Stomach (tissue), 9 donors: ENCODE results near the gene KRT7. TPM values are rescaled to one million over a fixed set of nuclear protein-coding genes. Genes with fewer than 3 reads are reported as not detected.

Experiments
- DNase-seq, 2 donors: peaks; one replicate each; pipeline versions ENCODE4 v3.0.0 to v3.0.0-alpha.2; 2013 to 2019
- H3K27ac ChIP-seq, 5 donors: fragments of 200-600 bp in 4 of 5; sonication (generic) in 4 of 5; one replicate each; pipeline ENCODE4 v1.5.1; 2013 to 2019; ENCODE audit warnings: mild to moderate bottlenecking in 1 of 5, moderate library complexity in 1 of 5
- H3K27me3 ChIP-seq, 3 donors: fragments of 200-600 bp; sonication (generic); one replicate each; pipeline ENCODE4 v1.5.1; 2017 to 2019; ENCODE audit warnings: mixed run types in 1 of 3
- H3K36me3 ChIP-seq, 4 donors: fragments of 200-600 bp; sonication (generic); 1 replicate in 3 of 4; 2 replicates in 1 of 4; pipeline ENCODE4 v1.5.1; 2016 to 2019
- H3K4me1 ChIP-seq, 4 donors: fragments of 200-600 bp; sonication (generic); one replicate each; pipeline ENCODE4 v1.5.1; 2016 to 2019
- H3K4me3 ChIP-seq, 4 donors: fragments of 200-600 bp; sonication (generic) in 3 of 4; one replicate each; pipeline ENCODE4 v1.5.1; 2016 to 2019; ENCODE audit warnings: mild to moderate bottlenecking in 1 of 4
- H3K9me3 ChIP-seq, 4 donors: fragments of 200-600 bp; sonication (generic); one replicate each; pipeline ENCODE4 v1.5.1; 2016 to 2019
- EP300 ChIP-seq: sonication (generic); formaldehyde crosslinking; IDR thresholded peaks from one replicate; pipeline ENCODE4 v1.6.1; 2017; ENCODE audit warnings: antibody characterized with exemption
- POLR2A ChIP-seq, 4 donors: fragments of 450-650 bp; IDR thresholded peaks; one replicate each; pipeline ENCODE4 v1.6.1; 2016; ENCODE audit warnings: antibody characterized with exemption in 4 of 4, control low read depth in 2 of 4, mild to moderate bottlenecking in 1 of 4, moderate library complexity in 1 of 4
- POLR2AphosphoS5 ChIP-seq, 3 donors: sonication (generic); formaldehyde crosslinking; IDR thresholded peaks; one replicate each; pipeline ENCODE4 v1.6.1; 2016; ENCODE audit warnings: antibody characterized with exemption in 3 of 3
- WGBS, 5 donors: extraction: QIAGEN DNeasy Blood & Tissue Kit in 3 of 5; methylation state at CpG; one replicate each; pipeline versions ENCODE4 v1.1.5 to v1.1.7; 2013 to 2018; 5-methylcytosine and 5-hydroxymethylcytosine counted together
- intact Hi-C: fragments of 100-400 bp; cut with DNase I; formaldehyde crosslinking; loops from one replicate; pipeline ENCODE4 v1.15.1; 2023; ENCODE audit warnings: low total_unique reads
- polyA plus RNA-seq, 3 donors: library from polyadenylated mRNA; stranded (reverse); fragments of 200-250 nt; gene quantifications; one replicate each; pipeline ENCODE4 v1.2.3, GENCODE V29; 2013
- total RNA-seq, 5 donors: library from RNA; depleted of rRNA; stranded (reverse); fragments of >200 nt; gene quantifications; one replicate each; pipeline versions ENCODE4 v1.1.0 to v1.2.3, GENCODE V29; 2014 to 2016
- TF ChIP-seq, protein P1 (sequence below), 7 experiments: fragments of 450-650 bp in 4 of 7; fragments of 200-600 bp in 3 of 7; sonication (generic) in 3 of 7; IDR thresholded peaks; one replicate each; pipeline ENCODE4 v1.5.1; 2016 to 2019; ENCODE audit warnings: antibody characterized with exemption in 7 of 7, control low read depth in 2 of 7, mild to moderate bottlenecking in 1 of 7
- donor health status: healthy with polysubstance abuse.
- donor health status: Bipolar disorder and iron deficiency.
- donor health status: healthy.

KRT7 gene
- total and polyA plus RNA-seq, 8 donors = 6.4 to 214 (median 117) TPM; not detected in 2

GRCh38 chr12:52214421-52214802 is 18.6 kb upstream of the KRT7 start:
- TF ChIP-seq, protein P1, sequence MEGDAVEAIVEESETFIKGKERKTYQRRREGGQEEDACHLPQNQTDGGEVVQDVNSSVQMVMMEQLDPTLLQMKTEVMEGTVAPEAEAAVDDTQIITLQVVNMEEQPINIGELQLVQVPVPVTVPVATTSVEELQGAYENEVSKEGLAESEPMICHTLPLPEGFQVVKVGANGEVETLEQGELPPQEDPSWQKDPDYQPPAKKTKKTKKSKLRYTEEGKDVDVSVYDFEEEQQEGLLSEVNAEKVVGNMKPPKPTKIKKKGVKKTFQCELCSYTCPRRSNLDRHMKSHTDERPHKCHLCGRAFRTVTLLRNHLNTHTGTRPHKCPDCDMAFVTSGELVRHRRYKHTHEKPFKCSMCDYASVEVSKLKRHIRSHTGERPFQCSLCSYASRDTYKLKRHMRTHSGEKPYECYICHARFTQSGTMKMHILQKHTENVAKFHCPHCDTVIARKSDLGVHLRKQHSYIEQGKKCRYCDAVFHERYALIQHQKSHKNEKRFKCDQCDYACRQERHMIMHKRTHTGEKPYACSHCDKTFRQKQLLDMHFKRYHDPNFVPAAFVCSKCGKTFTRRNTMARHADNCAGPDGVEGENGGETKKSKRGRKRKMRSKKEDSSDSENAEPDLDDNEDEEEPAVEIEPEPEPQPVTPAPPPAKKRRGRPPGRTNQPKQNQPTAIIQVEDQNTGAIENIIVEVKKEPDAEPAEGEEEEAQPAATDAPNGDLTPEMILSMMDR (IDR thresholded peaks at IDR 0.05) = no peak
- TF ChIP-seq POLR2A (IDR thresholded peaks at IDR 0.05) = no peak
- no peak for TF ChIP-seq POLR2AphosphoS5 (IDR thresholded peaks at IDR 0.05)
- TF ChIP-seq EP300 = no peak
- intact Hi-C loops = no loop called here
- H3K27me3 ChIP-seq = peaks cover 0 to 10% (median 0%) of the 10 kb centered on the region in 3 donors
- H3K4me1 ChIP-seq = peaks cover 20 to 44% (median 31%) of the 10 kb centered on the region in 4 donors
- H3K4me3 ChIP-seq = no peak overlapping the region
- 50 to 77% (median 70%) methylated on average over 3 of the region's 3 CpGs; no CpG with 5 or more reads in 1 of the 5 donors for WGBS, 5 donors
- no peaks in the 10 kb centered on the region for H3K36me3 ChIP-seq
- H3K9me3 ChIP-seq = no peaks in the 10 kb centered on the region
- peak overlapping the region in 1 of 5 donors; percentile 19 for H3K27ac ChIP-seq
- DNase-seq = no peak

GRCh38 chr12:52215587-52216031 is 17.4 kb upstream of the KRT7 start:
- 34 to 68% (median 46%) methylated on average over 7 of the region's 7 CpGs for WGBS, 5 donors
- intact Hi-C loops = no loop called here

GRCh38 chr12:52216100-52216499 is 16.9 kb upstream of the KRT7 start:
- Histone ChIP-seq H3K36me3 (no peaks in the 10 kb centered on the region), H3K27me3 (peaks cover 0 to 16% (median 0%) of the 10 kb centered on the region in 3 donors), H3K9me3 (no peaks in the 10 kb centered on the region), H3K4me1 (peaks cover 20 to 47% (median 31%) of the 10 kb centered on the region in 4 donors), H3K27ac (peak overlapping the region in 1 of 5 donors; percentile 22), H3K4me3 (no peak overlapping the region)
- peak in 1 of 2 donors; percentile 67 for DNase-seq
- intact Hi-C loops = no loop called here
- 27 to 55% (median 41%) methylated on average over 4 of the region's 4 CpGs for WGBS, 5 donors
- TF ChIP-seq EP300 (no peak), POLR2A (IDR thresholded peaks at IDR 0.05) (no peak), POLR2AphosphoS5 (IDR thresholded peaks at IDR 0.05) (no peak)
- TF ChIP-seq, protein P1 (IDR thresholded peaks at IDR 0.05) = no peak

More at GRCh38 chr12:52215587-52216031, 17.4 kb upstream of the KRT7 start:
- Histone ChIP-seq H3K4me3 (no peak overlapping the region), H3K36me3 (no peaks in the 10 kb centered on the region), H3K27ac (peak overlapping the region in 1 of 5 donors; percentile 22), H3K27me3 (peaks cover 0 to 15% (median 0%) of the 10 kb centered on the region in 3 donors), H3K9me3 (no peaks in the 10 kb centered on the region), H3K4me1 (peaks cover 20 to 44% (median 31%) of the 10 kb centered on the region in 4 donors)
- DNase-seq = no peak
- TF ChIP-seq POLR2AphosphoS5 (IDR thresholded peaks at IDR 0.05) (peak in 1 of 3 donors; percentile 58), EP300 (no peak)
- TF ChIP-seq, protein P1 (IDR thresholded peaks at IDR 0.05) = no peak

DNA sequence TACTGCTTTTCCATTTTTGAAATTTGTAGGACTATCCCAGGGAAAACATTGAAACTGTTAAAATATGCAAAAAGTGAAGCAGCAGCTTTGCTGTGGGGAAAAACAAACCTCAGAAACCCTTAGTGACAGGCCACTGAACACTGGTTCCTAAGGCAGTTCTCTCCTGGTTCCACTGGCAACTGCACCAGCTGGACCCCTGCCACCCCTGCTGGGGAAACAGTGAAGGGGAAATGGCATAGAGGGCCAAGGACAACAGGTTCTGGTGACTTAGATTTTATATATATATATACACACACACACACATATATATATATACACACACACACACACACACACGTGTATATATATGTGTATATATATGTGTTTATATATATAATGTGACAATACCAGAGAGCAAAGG is 16.2 kb upstream of the KRT7 start:
- Histone ChIP-seq H3K36me3 (no peaks in the 10 kb centered on the region), H3K4me1 (peaks cover 20 to 54% (median 32%) of the 10 kb centered on the region in 4 donors), H3K27ac (peak overlapping the region in 2 of 5 donors; percentile 49 to 58), H3K27me3 (peaks cover 0 to 19% (median 0%) of the 10 kb centered on the region in 3 donors), H3K9me3 (no peaks in the 10 kb centered on the region), H3K4me3 (no peak overlapping the region)
- TF ChIP-seq POLR2AphosphoS5 (IDR thresholded peaks at IDR 0.05) (no peak), POLR2A (IDR thresholded peaks at IDR 0.05) (no peak), EP300 (no peak)
- TF ChIP-seq, protein P1 (IDR thresholded peaks at IDR 0.05) = no peak
- WGBS, 5 donors = 0 to 14% (median 13%) methylated on average over 1 of the region's 1 CpG
- DNase-seq = peak in 1 of 2 donors; percentile 68
- intact Hi-C loops = no loop called here
